Left ventricle myocardium inferior (tissue), 1 donor: ENCODE data around the gene TNNI3. TPM values are rescaled to one million over a fixed set of nuclear protein-coding genes. Genes with fewer than 3 reads are reported as not detected.

Experiments used
- DNase-seq: peaks from one replicate; pipeline ENCODE4 v3.0.0-alpha.2; 2020
- H3K27ac ChIP-seq: fragments of 200-600 bp; replicated peaks from 2 replicates; pipeline ENCODE4 v1.8.0; 2021
- H3K27me3 ChIP-seq: fragments of 200-600 bp; 2 replicates; pipeline ENCODE4 v1.8.0; 2021; ENCODE audit warnings: low read depth
- H3K36me3 ChIP-seq: fragments of 200-600 bp; 2 replicates; pipeline ENCODE4 v1.8.0; 2021
- H3K4me1 ChIP-seq: fragments of 200-600 bp; 2 replicates; pipeline ENCODE4 v1.8.0; 2021
- H3K4me3 ChIP-seq: fragments of 200-600 bp; 2 replicates; pipeline ENCODE4 v1.8.0; 2021; ENCODE audit warnings: mild to moderate bottlenecking, moderate library complexity
- H3K9me3 ChIP-seq: fragments of 200-600 bp; replicated peaks from 2 replicates; pipeline ENCODE4 v1.8.0; 2021
- intact Hi-C: fragments of 100-400 bp; cut with micrococcal nuclease; formaldehyde crosslinking; loops from one replicate; pipeline ENCODE4 v1.11.0; 2022
- total RNA-seq: library from RNA; stranded (reverse); fragmentation: NEBNext Ultra II Directional; extraction: Animal tissue kit (Norgen Biotek cat#: 25700); gene quantifications from one replicate; pipeline ENCODE4 v1.2.1, GENCODE V29; 2021
- TF ChIP-seq, protein P1 (sequence below): fragments of 200-600 bp; IDR thresholded peaks from 2 replicates; pipeline ENCODE4 v1.8.0; 2021; ENCODE audit warnings: antibody characterized with exemption, mild to moderate bottlenecking, borderline replicate concordance
- donor health status: DM: no; HTN: yes; CAD: no; lungs with severe emphysema.

TNNI3 gene
- total RNA-seq, 1 donor from 2014 or later = 7,701 TPM

DNA sequence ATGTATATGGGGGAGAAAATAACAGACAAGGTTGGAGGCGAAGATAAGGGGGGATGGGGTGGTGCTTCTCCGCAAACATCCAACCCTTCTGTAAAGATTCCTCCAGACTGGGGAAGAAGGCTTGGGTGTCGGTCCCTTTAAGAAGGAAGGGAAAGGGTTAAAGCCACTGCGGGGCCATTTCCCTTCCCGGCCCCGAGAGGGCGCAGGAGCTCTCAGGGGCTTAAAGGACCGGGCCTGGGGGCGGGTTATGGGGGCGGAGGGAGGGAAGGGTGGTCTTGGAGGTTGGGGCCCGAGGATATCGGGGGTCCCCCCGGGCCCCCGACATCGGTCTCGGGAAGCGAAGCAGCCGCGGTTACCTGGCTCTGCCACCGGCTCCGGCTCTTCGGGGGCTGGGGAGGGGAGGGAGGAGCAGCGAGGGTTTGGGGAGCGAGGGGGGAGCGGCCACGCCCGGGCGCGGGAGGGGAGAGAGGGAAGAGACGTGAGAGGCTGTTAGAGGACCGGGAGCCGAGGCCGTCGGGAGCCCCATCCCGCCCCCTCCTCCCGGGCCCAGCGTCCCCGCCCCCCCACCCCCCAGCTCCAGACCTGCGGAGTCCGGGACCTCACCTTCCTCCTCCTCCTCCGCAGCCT lies 11.3 kb downstream of the TNNI3 start:
- no peak overlapping the region for H3K4me3 ChIP-seq
- no peak overlapping the region for H3K27ac ChIP-seq
- intact Hi-C loops = no loop called here
- H3K4me1 ChIP-seq = peaks cover 25% of the 10 kb centered on the region
- H3K27me3 ChIP-seq = peaks cover 84% of the 10 kb centered on the region
- DNase-seq = no peak
- TF ChIP-seq, protein P1, sequence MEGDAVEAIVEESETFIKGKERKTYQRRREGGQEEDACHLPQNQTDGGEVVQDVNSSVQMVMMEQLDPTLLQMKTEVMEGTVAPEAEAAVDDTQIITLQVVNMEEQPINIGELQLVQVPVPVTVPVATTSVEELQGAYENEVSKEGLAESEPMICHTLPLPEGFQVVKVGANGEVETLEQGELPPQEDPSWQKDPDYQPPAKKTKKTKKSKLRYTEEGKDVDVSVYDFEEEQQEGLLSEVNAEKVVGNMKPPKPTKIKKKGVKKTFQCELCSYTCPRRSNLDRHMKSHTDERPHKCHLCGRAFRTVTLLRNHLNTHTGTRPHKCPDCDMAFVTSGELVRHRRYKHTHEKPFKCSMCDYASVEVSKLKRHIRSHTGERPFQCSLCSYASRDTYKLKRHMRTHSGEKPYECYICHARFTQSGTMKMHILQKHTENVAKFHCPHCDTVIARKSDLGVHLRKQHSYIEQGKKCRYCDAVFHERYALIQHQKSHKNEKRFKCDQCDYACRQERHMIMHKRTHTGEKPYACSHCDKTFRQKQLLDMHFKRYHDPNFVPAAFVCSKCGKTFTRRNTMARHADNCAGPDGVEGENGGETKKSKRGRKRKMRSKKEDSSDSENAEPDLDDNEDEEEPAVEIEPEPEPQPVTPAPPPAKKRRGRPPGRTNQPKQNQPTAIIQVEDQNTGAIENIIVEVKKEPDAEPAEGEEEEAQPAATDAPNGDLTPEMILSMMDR = peak; percentile 47
- peaks cover 7% of the 10 kb centered on the region for H3K36me3 ChIP-seq
- H3K9me3 ChIP-seq = no peaks in the 10 kb centered on the region

DNA sequence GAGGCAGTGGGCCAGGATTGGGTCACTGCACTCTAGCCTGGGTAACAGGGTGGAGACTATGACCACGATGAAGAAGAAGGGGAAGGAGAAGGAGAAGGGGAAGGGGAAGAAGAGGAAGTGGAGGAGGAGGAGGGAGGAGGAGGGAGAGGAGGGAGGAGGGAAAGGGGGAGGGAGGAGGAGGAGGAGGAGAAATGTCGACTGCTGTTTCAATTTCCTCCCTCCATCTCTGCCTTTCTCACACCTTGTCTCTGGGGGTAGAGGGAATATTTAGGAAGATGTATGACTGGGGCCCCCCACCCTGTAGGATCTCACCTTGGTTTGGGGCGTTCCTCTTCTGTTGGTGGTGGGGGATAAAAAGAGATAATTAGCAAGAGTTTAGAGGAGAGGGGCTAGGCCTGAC lies 12.3 kb downstream of the TNNI3 start:
- Histone ChIP-seq H3K4me3 (no peak overlapping the region), H3K27me3 (peaks cover 92% of the 10 kb centered on the region), H3K27ac (no peak overlapping the region), H3K4me1 (peaks cover 22% of the 10 kb centered on the region), H3K9me3 (no peaks in the 10 kb centered on the region), H3K36me3 (peaks cover 7% of the 10 kb centered on the region)
- intact Hi-C loops = no loop called here
- TF ChIP-seq, protein P1 = no peak
- no peak for DNase-seq

DNA sequence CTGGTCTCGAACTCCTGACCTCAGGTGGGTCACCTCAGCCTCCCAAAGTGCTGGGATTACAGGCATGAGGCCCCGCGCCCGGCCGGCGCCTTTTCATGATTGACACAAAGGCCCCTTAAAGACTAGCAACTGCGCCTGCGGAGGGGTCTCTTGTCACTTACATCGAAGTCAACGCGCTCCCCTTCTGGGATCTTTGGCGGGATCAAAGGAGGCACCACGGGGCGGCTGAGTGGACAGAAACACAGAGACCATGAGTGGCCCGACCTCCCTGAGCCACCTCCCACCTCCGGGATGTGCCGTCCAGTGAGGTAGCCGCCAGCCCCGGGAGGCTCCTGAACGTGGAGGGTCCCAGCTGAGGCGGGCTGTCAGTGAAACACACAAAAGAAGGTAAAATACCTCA lies 15.8 kb downstream of the TNNI3 start:
- Histone ChIP-seq H3K27me3 (peaks cover 94% of the 10 kb centered on the region), H3K4me1 (peaks cover 19% of the 10 kb centered on the region), H3K9me3 (no peaks in the 10 kb centered on the region), H3K36me3 (peaks cover 9% of the 10 kb centered on the region), H3K27ac (peak overlapping the region; percentile 3), H3K4me3 (no peak overlapping the region)
- TF ChIP-seq, protein P1 = no peak
- intact Hi-C loops = no loop called here
- no peak for DNase-seq

DNA sequence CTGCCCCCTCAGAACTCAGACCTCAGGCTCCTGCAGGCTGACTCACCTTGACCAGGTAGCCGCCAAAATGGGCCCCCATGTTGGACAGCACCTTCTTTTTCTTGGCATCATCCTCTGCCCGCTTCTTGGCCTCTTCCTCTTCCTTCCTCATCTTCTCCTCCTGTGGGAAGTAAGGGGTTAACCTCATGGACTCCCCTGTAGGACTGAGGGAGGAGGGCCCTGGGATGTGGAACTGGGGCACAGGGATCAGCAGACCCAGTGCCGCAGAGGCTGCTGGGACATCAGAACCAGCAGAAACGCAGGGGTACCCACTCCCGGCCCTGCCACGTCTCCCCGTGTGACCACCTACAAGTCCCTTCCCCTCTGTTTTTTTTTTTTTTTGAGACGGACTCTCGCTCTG lies 19.6 kb downstream of the TNNI3 start:
- H3K4me1 ChIP-seq = peaks cover 13% of the 10 kb centered on the region
- peaks cover 11% of the 10 kb centered on the region for H3K36me3 ChIP-seq
- no peak overlapping the region for H3K4me3 ChIP-seq
- DNase-seq = no peak
- H3K27me3 ChIP-seq = peaks cover 73% of the 10 kb centered on the region
- intact Hi-C loops = no loop called here
- no peak overlapping the region for H3K27ac ChIP-seq
- no peaks in the 10 kb centered on the region for H3K9me3 ChIP-seq
- TF ChIP-seq, protein P1 = no peak

GRCh38 chr19:55136399-55137102 lies 21.0 kb downstream of the TNNI3 start:
- DNase-seq = no peak
- no peaks in the 10 kb centered on the region for H3K9me3 ChIP-seq
- intact Hi-C loops = no loop called here
- peaks cover 7% of the 10 kb centered on the region for H3K4me1 ChIP-seq
- H3K27me3 ChIP-seq = peaks cover 61% of the 10 kb centered on the region
- H3K4me3 ChIP-seq = no peak overlapping the region
- TF ChIP-seq, protein P1 = no peak
- H3K27ac ChIP-seq = no peak overlapping the region
- H3K36me3 ChIP-seq = peaks cover 11% of the 10 kb centered on the region
